A549 (cell line): ENCODE data around the gene DMBT1.

Experiments
- BCL3 ChIP-seq: fragments of >200 bp; sonication (Bioruptor Twin); formaldehyde crosslinking; IDR thresholded peaks from 3 replicates; pipeline ENCODE4 v1.6.1; 2016
- CBX8 ChIP-seq: fragments of 200-600 bp; sonication (generic); IDR thresholded peaks from 2 replicates; pipeline ENCODE4 v1.6.1; 2016
- CHD2 ChIP-seq: fragments of 150-350 bp; IDR thresholded peaks from 2 replicates; pipeline ENCODE4 v1.6.1; 2014; ENCODE audit warnings: low read length; ENCODE audit not compliant: partially characterized antibody
- CTCF ChIP-seq: fragments of >200 bp; sonication (Bioruptor Twin); formaldehyde crosslinking; IDR thresholded peaks from 3 replicates; pipeline ENCODE4 v1.5.1; 2016
- EHMT2 ChIP-seq: fragments of 200-600 bp; sonication (generic); IDR thresholded peaks from 2 replicates; pipeline ENCODE4 v1.6.1; 2016; ENCODE audit warnings: antibody characterized with exemption, low read depth, mild to moderate bottlenecking, moderate library complexity
- FOSL2 ChIP-seq, 2 experiments: fragments of 450-650 bp in 1 of 2; fragments of >200 bp in 1 of 2; sonication (Bioruptor Twin) in 1 of 2; formaldehyde crosslinking; IDR thresholded peaks; 2 replicates each; pipeline versions ENCODE4 v1.5.0 to v1.6.1; 2016 to 2020; ENCODE audit warnings: mild to moderate bottlenecking in 1 of 2, moderate library complexity in 1 of 2
- JUN ChIP-seq, 2 experiments: fragments of >200 bp; sonication (Bioruptor Twin); formaldehyde crosslinking; IDR thresholded peaks; 2 replicates in 1 of 2; 3 replicates in 1 of 2; pipeline ENCODE4 v1.6.1; 2016 to 2017
- KDM5A ChIP-seq: fragments of 200-600 bp; sonication (generic); IDR thresholded peaks from 2 replicates; pipeline ENCODE4 v1.6.1; 2016; ENCODE audit warnings: antibody characterized with exemption, mild to moderate bottlenecking
- PBX3 ChIP-seq: IDR thresholded peaks from 2 replicates; pipeline ENCODE4 v1.6.1; 2012
- POLR2A ChIP-seq: IDR thresholded peaks from 2 replicates; pipeline ENCODE4 v1.6.1; 2012; ENCODE audit warnings: mild to moderate bottlenecking, low read length
- RAD21 ChIP-seq, 2 experiments: fragments of >200 bp in 1 of 2; sonication (Bioruptor Twin) in 1 of 2; formaldehyde crosslinking in 1 of 2; IDR thresholded peaks in 1 of 2; conservative IDR thresholded peaks in 1 of 2; 2 replicates in 1 of 2; 3 replicates in 1 of 2; pipeline ENCODE4 v1.6.1; 2012 to 2018; ENCODE audit warnings: inconsistent platforms in 1 of 2
- RCOR1 ChIP-seq: fragments of 150-350 bp; IDR thresholded peaks from 2 replicates; pipeline ENCODE4 v1.6.1; 2014; ENCODE audit warnings: antibody characterized with exemption, low read length, low read depth
- REST ChIP-seq: fragments of 200-600 bp; sonication (generic); IDR thresholded peaks from 2 replicates; pipeline ENCODE4 v1.6.1; 2016; ENCODE audit warnings: antibody characterized with exemption, mild to moderate bottlenecking, moderate library complexity

GRCh38 chr10:122662231-122662630 lies 101.7 kb downstream of the DMBT1 start:
- TF ChIP-seq CTCF: no peak
- no peak for TF ChIP-seq RCOR1
- no peak for TF ChIP-seq POLR2A
- TF ChIP-seq EHMT2: no peak
- TF ChIP-seq KDM5A: no peak
- no peak for TF ChIP-seq PBX3
- TF ChIP-seq RAD21 (conservative IDR thresholded peaks at IDR 0.05 in 1 of 2, IDR thresholded peaks at IDR 0.05 in 1 of 2): no peak
- no peak for TF ChIP-seq CHD2
- no peak for TF ChIP-seq REST
- no peak for TF ChIP-seq FOSL2 (IDR thresholded peaks at IDR 0.05)
- no peak for TF ChIP-seq FOSL2 (CRISPR knock-in tag; IDR thresholded peaks at IDR 0.05)
- no peak for TF ChIP-seq BCL3
- no peak for TF ChIP-seq JUN (IDR thresholded peaks at IDR 0.05)
- TF ChIP-seq CBX8: no peak
